ENCODE measurements around the gene SPO11. TPM values are rescaled to one million over a fixed set of nuclear protein-coding genes. Genes with fewer than 3 reads are reported as not detected.

SPO11 gene
- polyA plus RNA-seq, 2 of the 4 experiments (the other 2 are of a cell fraction) = not detected

DNA sequence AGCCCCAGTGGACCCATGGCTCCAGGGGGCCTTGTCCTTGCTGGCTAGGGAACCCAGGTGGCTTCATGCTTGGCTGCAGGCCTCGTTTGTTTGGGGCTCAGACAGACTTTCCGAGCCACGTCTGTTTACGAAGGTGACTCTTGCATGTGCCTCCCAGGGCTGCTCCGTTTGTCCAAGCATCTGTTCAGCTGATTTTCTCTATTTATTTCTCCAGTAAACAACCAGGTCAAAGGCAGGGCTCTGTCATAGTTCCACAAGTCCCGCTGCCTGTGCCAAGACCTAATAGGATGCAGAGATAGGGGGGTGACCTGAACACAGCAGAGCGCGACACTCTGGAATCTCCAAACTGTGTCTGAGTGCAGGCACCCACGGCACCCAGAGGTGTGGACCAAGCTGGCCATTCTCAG is 12.8 kb upstream of the SPO11 start:
- FAIRE-seq (no peak), DNase-seq (ENCODE audit: low read depth in 1 of 2, low spot score in 1 of 2) (no peak), ATAC-seq (no peak)
- Histone ChIP-seq H3K4me2 (no peak overlapping the region), H3K27ac (no peak overlapping the region), H3K4me3 (no peak overlapping the region), H3K4me1 (no peaks in the 10 kb centered on the region), H3K9me3 (no peaks in the 10 kb centered on the region)
- 69% methylated on average over 9 of the region's 9 CpGs for WGBS (ENCODE audit: missing lambda C conversion rate)
- ChIA-PET POLR2A (no interaction called here), CTCF (interaction anchor here (1.2 to 2.5 kb wide), 4 partner anchors 16 to 227 kb away, joined by 3 to 8 read pairs (median 4); no protein-coding TSS in a partner anchor)
- TF ChIP-seq RCOR1 (IDR thresholded peaks at IDR 0.05; ENCODE audit: low read depth, low read length) (no peak), FOSL2 (IDR thresholded peaks at IDR 0.05) (no peak), FOSL2 (CRISPR knock-in tag; IDR thresholded peaks at IDR 0.05) (no peak), KDM5A (IDR thresholded peaks at IDR 0.05) (no peak), MYC (IDR thresholded peaks at IDR 0.05; ENCODE audit: borderline replicate concordance, low read length) (no peak), MAZ (IDR thresholded peaks at IDR 0.05; ENCODE audit: borderline replicate concordance, low read depth, low read length) (no peak), TP53 (CRISPR knock-in tag; IDR thresholded peaks at IDR 0.05) (no peak), NPAS2 (CRISPR knock-in tag; IDR thresholded peaks at IDR 0.05; ENCODE audit: borderline replicate concordance) (no peak), EP300 (IDR thresholded peaks at IDR 0.05) (no peak), BHLHE40 (IDR thresholded peaks at IDR 0.05; ENCODE audit: low read depth, low read length) (no peak), POLR2A (IDR thresholded peaks at IDR 0.05; ENCODE audit: low read length) (no peak)
- TF ChIP-seq, protein P1, sequence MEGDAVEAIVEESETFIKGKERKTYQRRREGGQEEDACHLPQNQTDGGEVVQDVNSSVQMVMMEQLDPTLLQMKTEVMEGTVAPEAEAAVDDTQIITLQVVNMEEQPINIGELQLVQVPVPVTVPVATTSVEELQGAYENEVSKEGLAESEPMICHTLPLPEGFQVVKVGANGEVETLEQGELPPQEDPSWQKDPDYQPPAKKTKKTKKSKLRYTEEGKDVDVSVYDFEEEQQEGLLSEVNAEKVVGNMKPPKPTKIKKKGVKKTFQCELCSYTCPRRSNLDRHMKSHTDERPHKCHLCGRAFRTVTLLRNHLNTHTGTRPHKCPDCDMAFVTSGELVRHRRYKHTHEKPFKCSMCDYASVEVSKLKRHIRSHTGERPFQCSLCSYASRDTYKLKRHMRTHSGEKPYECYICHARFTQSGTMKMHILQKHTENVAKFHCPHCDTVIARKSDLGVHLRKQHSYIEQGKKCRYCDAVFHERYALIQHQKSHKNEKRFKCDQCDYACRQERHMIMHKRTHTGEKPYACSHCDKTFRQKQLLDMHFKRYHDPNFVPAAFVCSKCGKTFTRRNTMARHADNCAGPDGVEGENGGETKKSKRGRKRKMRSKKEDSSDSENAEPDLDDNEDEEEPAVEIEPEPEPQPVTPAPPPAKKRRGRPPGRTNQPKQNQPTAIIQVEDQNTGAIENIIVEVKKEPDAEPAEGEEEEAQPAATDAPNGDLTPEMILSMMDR (IDR thresholded peaks at IDR 0.05) = no peak
- TF ChIP-seq, protein P2, sequence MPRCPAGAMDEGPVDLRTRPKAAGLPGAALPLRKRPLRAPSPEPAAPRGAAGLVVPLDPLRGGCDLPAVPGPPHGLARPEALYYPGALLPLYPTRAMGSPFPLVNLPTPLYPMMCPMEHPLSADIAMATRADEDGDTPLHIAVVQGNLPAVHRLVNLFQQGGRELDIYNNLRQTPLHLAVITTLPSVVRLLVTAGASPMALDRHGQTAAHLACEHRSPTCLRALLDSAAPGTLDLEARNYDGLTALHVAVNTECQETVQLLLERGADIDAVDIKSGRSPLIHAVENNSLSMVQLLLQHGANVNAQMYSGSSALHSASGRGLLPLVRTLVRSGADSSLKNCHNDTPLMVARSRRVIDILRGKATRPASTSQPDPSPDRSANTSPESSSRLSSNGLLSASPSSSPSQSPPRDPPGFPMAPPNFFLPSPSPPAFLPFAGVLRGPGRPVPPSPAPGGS (IDR thresholded peaks at IDR 0.05) = no peak
- TF ChIP-seq, protein P3, sequence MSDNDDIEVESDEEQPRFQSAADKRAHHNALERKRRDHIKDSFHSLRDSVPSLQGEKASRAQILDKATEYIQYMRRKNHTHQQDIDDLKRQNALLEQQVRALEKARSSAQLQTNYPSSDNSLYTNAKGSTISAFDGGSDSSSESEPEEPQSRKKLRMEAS (IDR thresholded peaks at IDR 0.05) = no peak

DNA sequence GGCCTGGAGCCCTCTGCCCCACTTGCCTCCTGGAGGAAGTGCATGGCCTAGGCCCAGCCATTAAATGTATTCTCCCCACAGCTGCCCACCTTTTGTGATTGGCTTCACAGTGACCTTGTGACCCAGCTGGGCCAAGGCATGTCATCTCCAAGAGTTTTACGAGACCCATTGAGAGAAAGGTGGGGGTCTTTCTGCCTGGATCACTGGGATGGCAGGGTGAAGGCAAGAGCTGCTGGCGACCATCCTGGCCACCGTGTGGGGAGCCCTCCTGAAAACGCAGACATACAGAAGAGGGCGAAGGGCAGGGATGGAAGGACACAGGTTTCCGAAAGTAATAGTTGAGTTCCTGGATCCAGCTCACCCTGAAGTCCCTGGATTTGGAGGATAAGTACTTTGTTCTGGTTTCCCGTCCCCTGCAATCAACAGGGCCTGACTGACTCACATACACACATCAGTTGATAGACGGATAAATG is 12.3 kb upstream of the SPO11 start:
- H3K27ac ChIP-seq = no peak overlapping the region
- no peaks in the 10 kb centered on the region for H3K9me3 ChIP-seq
- 74% methylated on average over 8 of the region's 8 CpGs for WGBS (ENCODE audit: missing lambda C conversion rate)
- TF ChIP-seq FOSB (CRISPR knock-in tag; IDR thresholded peaks at IDR 0.05) (no peak), POLR2AphosphoS2 (conservative IDR thresholded peaks at IDR 0.05; ENCODE audit: low read length) (no peak), RAD21 (conservative IDR thresholded peaks at IDR 0.05 in 1 of 2, IDR thresholded peaks at IDR 0.05 in 1 of 2) (no peak), CBX2 (IDR thresholded peaks at IDR 0.05; ENCODE audit: borderline replicate concordance, low read depth) (no peak), FOSL2 (IDR thresholded peaks at IDR 0.05) (no peak), FOSL2 (CRISPR knock-in tag; IDR thresholded peaks at IDR 0.05) (no peak)
- FAIRE-seq (no peak), DNase-seq (ENCODE audit: low read depth in 1 of 2, low spot score in 1 of 2) (no peak), ATAC-seq (no peak)
- H3K4me3 ChIP-seq = no peak overlapping the region
- ChIA-PET POLR2A (no interaction called here), CTCF (interaction anchor here (1.2 to 2.5 kb wide), 4 partner anchors 15 to 227 kb away, joined by 3 to 8 read pairs (median 4); no protein-coding TSS in a partner anchor)
- H3K4me1 ChIP-seq = no peaks in the 10 kb centered on the region
- H3K4me2 ChIP-seq = no peak overlapping the region

DNA sequence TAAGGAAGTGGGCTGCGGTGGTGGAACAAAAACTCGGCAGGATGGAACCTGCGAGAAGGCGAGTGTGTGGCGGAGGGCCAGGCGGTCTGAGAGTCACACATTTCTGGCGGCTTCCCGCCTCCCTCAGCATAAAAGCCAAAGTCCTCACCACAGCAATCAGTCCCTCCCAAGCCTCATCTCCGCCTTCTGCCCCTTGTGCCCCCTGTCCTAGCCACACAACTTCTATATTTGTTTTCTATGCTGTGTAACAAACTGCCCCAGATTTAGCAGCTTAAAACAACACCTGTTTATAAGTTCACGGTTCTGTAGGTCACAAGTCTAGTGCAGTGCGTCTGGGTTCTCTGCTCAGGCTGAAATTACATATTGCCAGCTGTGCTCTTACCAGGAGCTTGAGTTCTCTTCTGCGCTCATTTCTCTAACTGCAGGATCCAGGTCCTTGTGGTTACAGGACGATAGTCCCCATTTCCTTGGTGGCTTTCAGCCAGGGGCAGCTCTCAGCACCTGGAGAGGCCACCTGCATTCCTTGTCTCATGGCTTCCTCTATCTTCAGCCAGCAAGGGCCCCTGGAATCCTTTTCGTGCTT is 11.7 kb upstream of the SPO11 start:
- ChIA-PET POLR2A (no interaction called here), CTCF (interaction anchor here (1.2 to 1.7 kb wide), 3 partner anchors 28 to 228 kb away, joined by 3 to 4 read pairs (median 3); no protein-coding TSS in a partner anchor)
- H3K4me3 ChIP-seq = no peak overlapping the region
- no peak overlapping the region for H3K27ac ChIP-seq
- FAIRE-seq = no peak
- no peaks in the 10 kb centered on the region for H3K9me3 ChIP-seq
- no peak for ATAC-seq
- no peaks in the 10 kb centered on the region for H3K4me1 ChIP-seq
- TF ChIP-seq RNF2 (IDR thresholded peaks at IDR 0.05; ENCODE audit: borderline replicate concordance, low read depth) = no peak
- TF ChIP-seq EP300 (IDR thresholded peaks at IDR 0.05) = no peak
- TF ChIP-seq, protein P4, sequence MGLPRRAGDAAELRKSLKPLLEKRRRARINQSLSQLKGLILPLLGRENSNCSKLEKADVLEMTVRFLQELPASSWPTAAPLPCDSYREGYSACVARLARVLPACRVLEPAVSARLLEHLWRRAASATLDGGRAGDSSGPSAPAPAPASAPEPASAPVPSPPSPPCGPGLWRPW (IDR thresholded peaks at IDR 0.05) = no peak
- no peak for TF ChIP-seq EHMT2 (IDR thresholded peaks at IDR 0.05; ENCODE audit: low read depth)
- TF ChIP-seq ZNF302 (CRISPR knock-in tag; IDR thresholded peaks at IDR 0.05) = no peak
- TF ChIP-seq FOXS1 (CRISPR knock-in tag; IDR thresholded peaks at IDR 0.05) = no peak
- WGBS (ENCODE audit: missing lambda C conversion rate) = 59% methylated on average over 14 of the region's 14 CpGs
- DNase-seq (ENCODE audit: low read depth in 1 of 2, low spot score in 1 of 2) = no peak
- H3K4me2 ChIP-seq = no peak overlapping the region
